NCI-H226 (cell line): ENCODE results near the gene MAP4.
A peak's percentile ranks its signal among the peaks of the same experiment; 100 is the strongest.
"Not testable (repeated sequence)": the region's sequence is repeated elsewhere in the genome, so short reads cannot be mapped to it uniquely, and the experiment has no call there.

Experiments used
- DNase-seq: peaks from one replicate; pipeline ENCODE4 v3.0.0-alpha.2; 2015

MAP4 gene, protein sequence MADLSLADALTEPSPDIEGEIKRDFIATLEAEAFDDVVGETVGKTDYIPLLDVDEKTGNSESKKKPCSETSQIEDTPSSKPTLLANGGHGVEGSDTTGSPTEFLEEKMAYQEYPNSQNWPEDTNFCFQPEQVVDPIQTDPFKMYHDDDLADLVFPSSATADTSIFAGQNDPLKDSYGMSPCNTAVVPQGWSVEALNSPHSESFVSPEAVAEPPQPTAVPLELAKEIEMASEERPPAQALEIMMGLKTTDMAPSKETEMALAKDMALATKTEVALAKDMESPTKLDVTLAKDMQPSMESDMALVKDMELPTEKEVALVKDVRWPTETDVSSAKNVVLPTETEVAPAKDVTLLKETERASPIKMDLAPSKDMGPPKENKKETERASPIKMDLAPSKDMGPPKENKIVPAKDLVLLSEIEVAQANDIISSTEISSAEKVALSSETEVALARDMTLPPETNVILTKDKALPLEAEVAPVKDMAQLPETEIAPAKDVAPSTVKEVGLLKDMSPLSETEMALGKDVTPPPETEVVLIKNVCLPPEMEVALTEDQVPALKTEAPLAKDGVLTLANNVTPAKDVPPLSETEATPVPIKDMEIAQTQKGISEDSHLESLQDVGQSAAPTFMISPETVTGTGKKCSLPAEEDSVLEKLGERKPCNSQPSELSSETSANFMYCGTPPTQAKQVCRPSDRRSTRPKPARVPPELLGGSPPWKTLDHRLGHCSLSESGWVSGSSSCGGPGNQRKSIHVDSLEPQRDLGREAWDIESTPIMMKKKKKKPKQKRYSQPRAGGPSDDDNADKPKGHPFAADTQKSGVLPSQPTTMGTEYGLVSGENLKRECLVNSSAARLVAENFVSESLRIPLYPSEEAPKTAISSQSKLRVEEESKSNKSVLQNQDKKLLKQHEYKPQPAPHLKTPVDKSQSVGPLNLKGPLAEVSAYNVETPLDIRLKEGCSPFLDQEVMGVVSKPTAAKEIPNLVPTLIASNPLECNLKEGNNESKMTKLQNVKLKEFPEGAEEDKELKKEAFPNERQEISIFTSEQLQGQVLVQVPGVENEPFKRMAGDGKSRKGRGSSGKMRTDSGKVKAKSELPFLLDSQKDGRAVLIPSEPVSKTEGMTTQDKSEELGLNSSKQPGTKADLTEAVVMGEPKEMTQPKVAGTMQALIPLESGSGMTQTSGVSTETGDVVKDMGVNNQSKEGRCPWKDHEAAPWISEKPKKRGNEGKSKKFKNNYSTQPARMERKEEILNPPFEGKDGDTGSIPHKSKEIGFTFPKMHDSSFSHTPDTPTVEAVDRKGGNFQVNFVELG (N-terminal part only)

DNA sequence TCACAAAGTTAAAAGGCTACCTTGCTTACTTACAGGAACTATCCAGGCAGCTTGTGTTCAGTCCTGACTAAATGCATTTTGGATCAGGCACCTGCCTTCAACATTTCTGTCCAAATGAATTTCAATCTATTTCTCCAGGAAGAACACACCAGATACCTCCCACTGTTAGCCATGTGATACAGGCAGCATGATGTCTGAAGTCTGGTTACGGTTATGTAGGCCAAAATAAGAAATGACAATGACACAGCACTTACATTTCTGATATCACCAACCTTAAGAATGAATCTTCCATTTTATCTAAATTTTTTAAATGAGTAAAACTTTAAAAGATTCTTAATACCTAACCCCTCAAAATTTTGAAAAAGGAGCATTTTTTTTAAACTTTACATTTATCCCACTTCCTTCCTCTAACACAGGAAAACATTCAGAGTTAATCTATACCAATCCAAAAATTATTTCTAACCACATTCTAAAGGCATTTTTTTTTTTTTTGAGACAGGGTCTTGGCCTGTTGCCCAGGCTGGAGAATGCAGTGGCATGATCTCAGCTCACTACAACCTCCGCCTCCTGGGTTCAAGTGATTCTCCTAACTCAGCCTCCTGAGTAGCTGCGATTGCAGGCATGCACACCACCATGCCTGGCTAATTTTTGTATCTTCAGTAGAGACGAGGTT, at the start of gene MAP4:
Gene MAP4 (minus strand): TSS at position 116 of the 673 bp plus-strand sequence. CDS start 17,556 bp downstream, outside the sequence.
- peak; percentile 51 for DNase-seq

DNA sequence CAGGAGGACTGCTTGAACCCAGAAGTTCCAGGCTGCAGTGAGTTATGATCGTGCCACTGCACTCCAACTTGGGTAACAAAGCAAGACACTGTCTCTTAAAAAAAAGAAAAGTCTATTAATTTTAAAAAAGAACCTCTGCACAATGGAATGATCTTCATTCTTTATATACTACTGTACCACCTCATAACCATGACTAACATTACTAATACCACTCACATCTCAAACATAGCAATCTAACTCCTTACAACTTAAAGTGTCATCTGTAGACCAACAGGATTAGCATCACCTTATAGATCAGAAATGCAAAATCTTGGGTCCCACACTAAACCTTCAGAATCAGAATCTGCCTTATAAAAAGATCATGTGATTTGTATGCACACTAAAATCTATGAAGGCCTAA, 48.8 kb upstream of the MAP4 start:
- no peak for DNase-seq

DNA sequence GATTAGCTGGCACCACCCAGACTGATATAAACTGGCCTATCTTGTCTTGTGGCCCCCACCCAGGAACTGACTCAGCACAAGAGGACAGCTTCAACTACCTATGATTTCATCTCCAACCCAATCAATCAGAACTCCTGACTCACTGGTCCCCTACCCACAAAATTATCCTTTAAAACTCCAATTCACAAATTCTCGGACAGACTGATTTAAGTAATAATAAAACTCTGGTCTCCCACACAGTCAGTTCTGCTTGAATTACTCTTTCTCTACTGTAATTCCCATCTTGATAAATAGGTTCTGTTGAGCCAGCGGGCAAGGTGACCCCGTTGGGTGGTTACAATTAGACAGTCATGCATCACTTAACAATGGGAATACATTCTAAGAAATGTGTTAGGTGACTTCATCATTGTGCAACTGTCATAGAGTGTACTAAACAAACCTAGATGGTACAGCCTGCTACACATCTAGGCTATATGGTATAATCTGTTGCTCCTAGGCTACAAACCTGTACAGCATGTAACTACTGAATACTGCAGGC, 48.1 kb upstream of the MAP4 start:
- DNase-seq, result no peak

DNA sequence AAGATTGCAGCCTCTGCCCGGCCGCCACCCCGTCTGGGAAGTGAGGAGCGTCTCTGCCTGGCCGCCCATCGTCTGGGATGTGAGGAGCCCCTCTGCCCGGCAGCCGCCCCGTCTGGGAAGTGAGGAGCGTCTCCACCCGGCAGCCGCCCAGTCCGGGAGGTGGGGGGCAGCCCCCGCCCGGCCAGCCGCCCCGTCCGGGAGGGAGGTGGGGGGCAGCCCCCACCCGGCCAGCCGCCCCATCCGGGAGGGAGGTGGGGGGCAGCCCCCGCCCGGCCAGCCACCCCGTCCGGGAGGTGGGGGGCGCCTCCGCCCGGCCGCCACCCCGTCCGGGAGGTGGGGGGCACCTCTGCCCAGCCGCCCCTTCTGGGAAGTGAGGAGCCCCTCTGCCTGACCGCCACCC, 45.4 kb upstream of the MAP4 start:
- DNase-seq, result not testable (repeated sequence)

DNA sequence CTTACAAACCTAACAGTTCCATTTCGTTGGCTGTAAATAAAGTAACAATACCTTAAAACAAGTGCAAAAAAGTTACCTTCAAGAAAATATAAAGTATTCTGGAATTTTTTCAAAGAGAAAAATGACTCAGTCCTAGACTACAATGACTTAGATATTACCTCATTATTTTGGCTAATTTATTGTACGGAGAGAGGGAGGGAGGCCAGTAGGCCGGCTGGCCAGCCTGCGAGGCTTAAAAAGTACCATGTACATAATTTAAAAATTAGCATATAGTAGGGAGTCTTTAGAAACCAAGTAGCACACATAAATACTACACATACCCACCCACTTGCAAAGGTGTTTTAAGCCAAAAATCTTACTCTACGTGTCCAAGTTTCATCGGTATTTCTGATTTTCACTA, 41.9 kb upstream of the MAP4 start:
- DNase-seq, result no peak

DNA sequence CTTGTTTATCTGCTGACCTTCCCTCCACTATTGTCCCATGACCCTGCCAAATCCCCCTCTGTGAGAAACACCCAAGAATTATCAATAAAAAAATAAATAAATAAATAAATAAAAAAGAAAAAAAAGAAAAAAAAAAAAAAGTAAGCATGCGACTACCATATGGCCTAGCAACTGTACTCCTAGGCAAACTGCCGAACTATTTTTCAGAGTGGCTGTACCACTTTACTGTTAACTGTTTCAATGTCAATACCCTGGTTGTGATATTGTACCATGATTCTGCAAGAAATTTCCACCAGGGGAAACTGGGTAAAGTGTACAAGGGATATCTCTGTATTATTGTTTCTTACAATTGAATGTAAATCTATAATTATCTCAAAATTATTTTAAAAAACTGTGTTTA, 41.3 kb upstream of the MAP4 start:
- no peak for DNase-seq

DNA sequence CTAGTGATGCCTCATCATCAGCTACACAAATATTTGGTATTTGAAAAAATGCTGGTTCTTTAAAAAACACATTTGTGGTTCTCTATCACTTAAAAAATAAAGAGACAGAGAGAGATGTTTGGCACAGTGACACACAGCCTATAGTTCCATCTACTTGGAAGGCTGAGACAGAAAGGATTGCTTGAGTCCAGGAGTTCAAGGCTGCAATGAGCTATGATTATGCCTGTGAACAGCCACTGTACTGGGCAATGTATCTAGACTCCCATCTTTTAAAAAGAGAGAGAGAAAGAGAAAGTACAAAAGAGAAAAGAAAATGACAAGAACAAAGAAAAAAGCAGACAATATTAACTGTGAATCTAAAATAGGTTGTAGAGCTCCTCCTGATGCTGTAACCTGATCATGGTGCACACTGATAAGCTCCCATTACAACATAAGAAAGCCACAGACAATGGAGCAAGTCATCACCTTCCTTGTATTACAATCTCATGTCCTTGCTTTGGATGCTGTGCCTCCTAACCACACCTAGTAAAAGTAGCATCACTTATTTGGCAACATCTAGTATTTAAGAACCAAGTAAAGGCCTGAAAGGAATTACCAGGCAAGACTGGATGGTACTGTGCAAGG, 31.7 kb upstream of the MAP4 start:
- peak; percentile 43 for DNase-seq

DNA sequence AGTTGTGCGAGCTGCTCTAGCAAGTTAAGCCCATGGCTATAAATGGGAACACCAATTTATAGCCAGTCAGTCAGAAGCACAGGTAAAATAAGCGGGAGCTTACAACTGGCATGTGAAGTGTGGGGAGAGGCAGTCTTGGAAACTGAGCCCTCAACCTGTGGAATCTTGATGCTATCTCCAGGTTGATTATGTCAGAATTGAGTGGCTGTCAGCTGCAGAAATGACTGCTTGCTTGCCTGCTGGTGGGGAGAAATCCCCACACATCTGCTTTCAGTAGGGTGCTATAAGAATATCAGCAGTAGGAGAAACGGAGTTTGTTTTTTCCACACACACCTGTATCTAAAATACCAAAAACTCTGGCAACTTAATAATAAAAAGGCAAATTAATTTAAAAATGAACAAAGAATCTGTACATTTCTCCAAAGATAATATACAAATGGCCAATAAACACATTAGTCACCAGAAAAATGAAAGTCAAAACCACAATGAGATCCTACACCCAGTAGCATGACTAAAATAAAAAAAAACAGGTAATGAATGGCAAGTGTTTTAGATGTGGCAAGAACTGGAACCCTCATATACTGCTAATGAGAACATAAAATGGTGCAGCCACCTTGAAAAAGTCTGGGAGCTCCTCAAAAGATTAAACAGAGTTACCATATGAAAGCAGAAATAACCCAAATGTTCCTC, 26.0 kb upstream of the MAP4 start:
- no peak for DNase-seq

DNA sequence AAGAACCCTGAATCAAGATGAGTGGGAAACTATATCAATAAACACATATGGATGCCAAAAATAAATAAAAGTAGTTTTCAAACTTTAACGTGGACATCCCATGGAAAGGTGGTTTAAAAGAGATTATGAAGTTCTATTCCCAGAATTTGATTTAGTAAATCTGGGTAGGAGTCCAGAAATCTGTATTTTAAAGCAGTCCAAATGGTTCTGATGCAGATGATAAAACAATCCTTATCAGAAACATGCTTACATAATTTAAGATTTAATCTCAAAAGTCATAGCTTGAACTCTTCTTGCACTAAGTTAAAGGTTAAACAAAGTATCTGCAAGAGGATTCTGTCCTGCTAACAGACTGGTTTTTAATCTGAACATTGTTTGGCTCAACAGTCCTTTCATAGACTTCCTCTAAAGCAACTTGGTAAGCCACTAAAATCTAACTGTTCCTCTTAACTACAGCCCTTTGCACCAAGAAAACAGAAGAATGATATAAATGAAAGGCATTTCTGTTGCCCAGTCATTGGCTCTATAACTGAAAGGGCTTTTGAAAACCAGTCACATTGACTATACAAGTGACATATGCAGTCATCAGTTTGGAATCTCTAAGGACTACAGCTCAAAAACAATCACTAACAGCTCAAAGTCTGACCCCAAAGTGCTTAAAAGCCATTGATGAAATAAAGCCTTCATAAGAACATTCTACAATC, 23.4 kb upstream of the MAP4 start:
- no peak for DNase-seq

DNA sequence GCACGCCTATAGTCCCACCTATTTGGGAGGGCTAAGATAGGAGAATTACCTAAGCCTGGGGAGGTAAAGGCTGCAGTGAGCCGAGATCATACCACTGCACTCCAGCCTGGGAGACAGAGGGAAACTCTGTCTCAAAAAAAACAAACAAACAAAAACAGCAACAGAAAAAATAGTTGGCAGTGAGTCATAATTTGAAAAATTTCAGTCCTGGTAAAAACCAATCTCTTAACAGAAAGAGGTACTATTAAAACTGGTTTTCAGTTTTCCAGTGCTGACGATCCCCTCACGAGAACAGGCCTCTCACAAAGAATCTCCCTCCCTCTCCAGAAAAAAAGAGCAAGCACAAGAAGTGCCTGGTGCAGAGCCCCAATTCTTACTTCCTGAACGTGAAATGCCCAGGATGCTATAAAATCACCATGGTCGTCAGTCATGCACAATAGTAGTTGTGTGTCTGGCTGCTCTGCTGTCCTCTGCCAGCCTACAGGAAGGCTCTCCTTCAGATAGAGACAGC, 22.8 kb upstream of the MAP4 start:
- DNase-seq, result peak; percentile 7

DNA sequence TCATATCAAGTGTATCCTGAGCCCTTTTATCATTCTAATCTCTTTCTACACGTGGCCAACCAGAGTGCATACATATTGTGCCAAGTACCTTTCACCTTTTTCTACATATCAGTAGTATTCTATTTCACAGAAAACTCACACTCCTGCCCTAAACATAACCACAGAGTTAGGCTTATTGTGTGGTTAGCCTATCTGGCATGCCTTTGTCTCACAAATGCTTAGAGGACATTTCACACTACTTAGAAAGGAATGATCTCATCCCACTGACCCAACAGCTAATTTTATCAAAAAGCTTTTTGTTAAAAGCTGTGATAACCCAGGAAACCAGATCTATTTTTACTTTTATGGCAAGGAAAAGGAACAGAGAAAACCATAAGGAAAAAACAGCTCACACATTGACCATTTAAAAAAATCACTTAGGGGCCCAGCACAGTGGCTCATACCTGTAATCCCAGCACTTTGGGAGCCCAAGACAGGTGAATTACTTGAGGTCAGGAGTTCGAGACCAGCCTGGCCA, 17.8 kb upstream of the MAP4 start:
- DNase-seq, result peak; percentile 87

DNA sequence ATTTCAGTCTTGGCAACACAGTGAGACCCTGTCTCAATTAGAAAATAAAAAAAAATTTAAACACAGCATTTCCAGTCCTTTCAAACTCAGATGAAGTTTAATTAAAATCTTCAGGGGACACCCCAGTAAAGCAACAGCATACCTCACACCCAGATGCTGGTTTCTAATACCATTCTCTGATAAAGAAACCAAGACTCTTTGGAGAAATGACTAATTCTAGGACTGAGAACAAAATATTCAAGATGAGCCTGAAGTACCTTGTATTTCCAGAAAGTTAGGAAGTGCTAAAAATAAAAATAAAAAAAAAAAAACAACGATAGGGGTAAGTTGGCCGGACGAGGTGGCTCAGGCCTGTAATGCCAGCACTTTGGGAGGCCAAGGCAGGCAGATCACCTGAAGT, 14.0 kb upstream of the MAP4 start:
- no peak for DNase-seq

DNA sequence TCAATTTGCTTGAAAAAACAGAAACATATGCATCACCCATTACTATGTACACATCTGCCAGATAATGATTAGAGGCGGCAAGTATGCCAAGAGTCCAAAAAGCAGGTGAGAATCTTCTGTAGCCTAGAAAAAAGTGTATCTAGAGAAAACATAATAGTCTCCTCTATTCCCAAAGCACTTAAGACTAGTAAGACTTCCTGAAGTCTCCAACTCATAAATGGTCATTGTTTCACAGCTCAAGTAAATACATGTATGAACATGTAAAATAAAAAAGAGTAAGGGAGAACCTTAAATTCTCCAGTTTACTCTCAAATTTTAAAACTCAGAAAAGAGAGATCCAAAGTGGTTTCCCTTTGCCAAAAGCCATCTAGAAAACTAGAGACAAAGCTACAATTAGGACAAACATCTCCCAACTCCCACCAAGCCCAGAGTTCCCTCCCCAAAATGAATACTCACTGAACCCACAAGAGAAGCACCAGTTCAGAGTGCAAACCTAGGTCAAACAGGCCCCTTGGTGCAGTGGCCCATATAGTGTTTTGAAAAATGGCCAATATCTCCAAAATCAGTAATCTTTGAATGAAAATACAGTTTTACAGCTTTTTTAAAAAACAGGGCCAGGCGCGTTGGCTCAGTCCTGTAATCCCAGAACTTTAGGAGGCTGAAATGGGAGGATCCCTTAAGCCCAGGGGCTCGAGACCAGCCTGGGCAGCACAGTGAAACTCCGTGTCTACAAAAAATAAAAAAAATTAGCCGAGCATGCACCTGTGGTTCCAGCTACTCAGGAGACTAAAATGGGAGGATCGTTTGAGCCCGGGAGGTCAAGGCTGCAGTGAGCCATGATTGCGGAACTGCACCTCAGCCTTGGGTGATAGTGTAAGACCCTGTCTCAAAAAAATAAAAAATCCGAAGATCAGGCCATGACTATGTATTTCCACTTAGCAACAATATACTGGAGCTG, 11.0 kb upstream of the MAP4 start:
- DNase-seq, result no peak

DNA sequence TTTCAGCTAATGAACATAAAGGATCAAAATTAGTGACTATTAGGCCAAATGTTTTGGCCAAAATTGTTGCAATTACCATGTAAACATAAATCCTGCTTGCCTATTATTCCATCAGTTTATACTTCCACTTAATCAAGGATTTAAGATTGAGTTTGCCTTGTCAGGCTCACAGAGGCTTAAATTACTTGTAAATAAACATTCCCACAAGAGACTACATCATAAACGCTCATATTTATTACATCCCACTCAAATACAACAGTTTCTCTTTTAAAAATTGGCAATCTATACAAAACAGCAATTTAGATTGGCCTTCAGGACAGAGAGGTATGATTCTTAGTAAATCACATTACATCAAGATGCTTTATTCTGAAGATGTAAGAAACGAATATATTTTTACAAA, 9.9 kb upstream of the MAP4 start:
- DNase-seq, result no peak

DNA sequence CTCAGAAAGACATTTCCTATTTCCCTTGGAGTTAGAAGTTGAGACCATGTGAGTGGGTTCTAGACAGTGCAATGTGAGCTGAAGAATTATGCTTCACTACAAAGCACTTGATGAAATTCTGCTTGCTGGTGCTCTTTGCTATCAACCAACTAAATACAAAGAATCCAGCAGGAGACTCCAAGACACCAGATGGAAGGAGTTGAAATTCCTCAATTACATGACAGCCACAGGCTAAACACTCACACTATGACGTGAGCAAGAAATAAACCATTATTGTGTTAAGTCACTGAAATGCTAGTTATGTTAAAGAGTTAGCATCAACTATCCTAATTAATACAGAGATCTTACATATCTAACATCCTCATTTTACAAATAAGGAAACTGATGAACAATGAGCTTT, 8.2 kb upstream of the MAP4 start:
- no peak for DNase-seq

DNA sequence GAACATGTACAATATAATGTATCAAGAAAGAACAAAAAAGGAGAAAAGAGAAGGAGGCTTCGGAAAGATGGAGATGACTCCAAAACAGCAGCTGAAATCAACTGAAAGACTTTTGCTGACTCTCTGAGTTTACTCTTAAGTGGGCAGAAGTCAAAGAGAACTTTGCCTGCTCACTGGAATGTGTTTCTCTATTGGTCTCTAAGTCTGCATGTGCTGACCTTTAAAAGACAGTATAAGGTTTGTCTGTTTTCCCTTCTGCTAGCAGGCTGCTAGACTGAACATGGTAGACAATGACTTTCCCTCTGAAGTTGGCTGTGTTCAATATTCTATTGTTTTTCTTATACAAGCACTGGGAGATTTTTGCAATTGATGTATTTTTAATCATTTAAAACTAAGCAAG, 7.2 kb upstream of the MAP4 start:
- DNase-seq, result no peak

DNA sequence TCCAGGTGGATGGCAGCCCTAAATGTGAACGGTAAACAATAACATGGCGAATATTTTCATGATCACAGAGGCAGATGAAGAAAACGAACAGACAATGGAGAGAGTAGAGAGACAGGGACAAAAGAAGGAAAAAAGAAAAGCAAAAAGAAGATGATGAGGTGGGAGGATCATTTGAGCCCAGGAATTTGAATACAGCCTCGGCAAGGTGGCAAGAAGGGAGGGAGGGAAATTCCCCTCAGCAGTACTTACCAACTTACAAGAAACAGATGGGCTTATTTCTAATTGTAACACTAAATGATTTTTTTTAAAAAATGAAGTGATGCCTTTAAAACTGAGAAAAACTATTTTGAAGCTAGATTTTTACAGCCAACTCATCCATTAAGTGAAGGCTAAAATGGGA, 6.0 kb upstream of the MAP4 start:
- DNase-seq, result no peak

DNA sequence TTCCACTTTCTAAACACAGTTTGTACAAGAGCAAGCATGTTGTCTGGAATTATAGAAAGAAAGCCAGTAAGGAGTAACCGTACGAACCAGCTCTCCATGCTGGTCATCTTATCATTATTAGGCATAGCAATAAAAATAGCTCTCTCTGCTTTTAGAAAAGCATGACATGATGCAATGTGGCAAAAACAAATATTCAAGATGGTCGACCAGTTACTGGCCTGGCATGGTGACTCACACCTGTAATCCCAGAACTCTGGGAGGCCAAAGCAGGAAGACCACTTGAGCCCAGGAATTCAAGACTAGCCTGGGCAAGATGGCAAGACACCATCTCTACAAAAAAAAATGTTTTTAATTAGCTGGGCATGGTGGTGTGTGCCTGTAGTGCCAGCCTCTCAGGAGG, 2.6 kb upstream of the MAP4 start:
- DNase-seq, result peak; percentile 79
